Ovary (tissue), 3 donors: Measurements from ENCODE around the gene MYCL.

Source experiments
- CTCF ChIP-seq, 3 donors: fragments of 450-650 bp in 2 of 3; fragments of 200-600 bp in 1 of 3; IDR thresholded peaks; one replicate each; pipeline versions ENCODE4 v1.5.1 to v1.8.0; 2016 to 2022; ENCODE audit warnings: antibody characterized with exemption in 3 of 3, mild to moderate bottlenecking in 1 of 3
- POLR2A ChIP-seq: fragments of 450-650 bp; IDR thresholded peaks from one replicate; pipeline ENCODE4 v1.6.1; 2017; ENCODE audit warnings: antibody characterized with exemption, mild to moderate bottlenecking, moderate library complexity
- donor health status: DM: no; HTN: no; CAD: no.

DNA sequence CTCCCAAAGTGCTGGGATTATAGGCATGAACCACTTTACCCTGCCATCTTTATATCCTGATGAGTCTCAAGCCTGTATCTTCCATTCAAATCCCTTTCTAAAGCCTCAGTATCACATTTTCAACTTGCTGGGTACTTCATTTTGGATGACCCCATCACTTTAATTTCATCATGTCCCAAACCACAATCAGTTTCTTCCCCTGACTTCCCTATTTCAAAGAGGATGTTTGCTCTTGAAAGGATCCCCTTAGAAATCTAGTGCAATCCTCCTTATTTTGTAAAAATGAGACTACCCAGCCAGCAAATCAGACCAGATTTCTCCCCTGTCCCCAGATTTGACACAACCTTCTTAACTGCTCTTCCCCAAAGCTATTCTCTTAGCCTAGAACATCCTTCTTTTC, 11.4 kb downstream of the MYCL start:
- no peak for TF ChIP-seq CTCF (IDR thresholded peaks at IDR 0.05)
- TF ChIP-seq POLR2A, result no peak
